Measurements from ENCODE around the gene MZB1. TPM values are rescaled to one million over a fixed set of nuclear protein-coding genes. Genes with fewer than 3 reads are reported as not detected.
A peak's percentile ranks its signal among the peaks of the same experiment; 100 is the strongest.

MZB1 gene
- 0.42 TPM for polyA plus RNA-seq (2012; ENCODE audit: insufficient read depth, insufficient read length, low read depth)

GRCh38 chr5:139389701-139390638 lies at the start of gene MZB1:
TSS of gene MZB1 (minus strand) at chr5:139389913. CDS start at chr5:139389856, 57 bp downstream.
- H3K36me3 ChIP-seq: no peaks in the 10 kb centered on the region
- no peak for DNase-seq
- TF ChIP-seq, protein P1, sequence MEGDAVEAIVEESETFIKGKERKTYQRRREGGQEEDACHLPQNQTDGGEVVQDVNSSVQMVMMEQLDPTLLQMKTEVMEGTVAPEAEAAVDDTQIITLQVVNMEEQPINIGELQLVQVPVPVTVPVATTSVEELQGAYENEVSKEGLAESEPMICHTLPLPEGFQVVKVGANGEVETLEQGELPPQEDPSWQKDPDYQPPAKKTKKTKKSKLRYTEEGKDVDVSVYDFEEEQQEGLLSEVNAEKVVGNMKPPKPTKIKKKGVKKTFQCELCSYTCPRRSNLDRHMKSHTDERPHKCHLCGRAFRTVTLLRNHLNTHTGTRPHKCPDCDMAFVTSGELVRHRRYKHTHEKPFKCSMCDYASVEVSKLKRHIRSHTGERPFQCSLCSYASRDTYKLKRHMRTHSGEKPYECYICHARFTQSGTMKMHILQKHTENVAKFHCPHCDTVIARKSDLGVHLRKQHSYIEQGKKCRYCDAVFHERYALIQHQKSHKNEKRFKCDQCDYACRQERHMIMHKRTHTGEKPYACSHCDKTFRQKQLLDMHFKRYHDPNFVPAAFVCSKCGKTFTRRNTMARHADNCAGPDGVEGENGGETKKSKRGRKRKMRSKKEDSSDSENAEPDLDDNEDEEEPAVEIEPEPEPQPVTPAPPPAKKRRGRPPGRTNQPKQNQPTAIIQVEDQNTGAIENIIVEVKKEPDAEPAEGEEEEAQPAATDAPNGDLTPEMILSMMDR (IDR thresholded peaks at IDR 0.05; ENCODE audit: low read depth, low read length): no peak
- no peaks in the 10 kb centered on the region for H3K9me3 ChIP-seq
- H3K4me1 ChIP-seq: peaks cover 8% of the 10 kb centered on the region
- no peak within 1 kb of the TSS for H3K4me3 ChIP-seq (ENCODE audit: low read depth, low read length)
- H3K27me3 ChIP-seq: peaks cover 29% of the 10 kb centered on the region

DNA sequence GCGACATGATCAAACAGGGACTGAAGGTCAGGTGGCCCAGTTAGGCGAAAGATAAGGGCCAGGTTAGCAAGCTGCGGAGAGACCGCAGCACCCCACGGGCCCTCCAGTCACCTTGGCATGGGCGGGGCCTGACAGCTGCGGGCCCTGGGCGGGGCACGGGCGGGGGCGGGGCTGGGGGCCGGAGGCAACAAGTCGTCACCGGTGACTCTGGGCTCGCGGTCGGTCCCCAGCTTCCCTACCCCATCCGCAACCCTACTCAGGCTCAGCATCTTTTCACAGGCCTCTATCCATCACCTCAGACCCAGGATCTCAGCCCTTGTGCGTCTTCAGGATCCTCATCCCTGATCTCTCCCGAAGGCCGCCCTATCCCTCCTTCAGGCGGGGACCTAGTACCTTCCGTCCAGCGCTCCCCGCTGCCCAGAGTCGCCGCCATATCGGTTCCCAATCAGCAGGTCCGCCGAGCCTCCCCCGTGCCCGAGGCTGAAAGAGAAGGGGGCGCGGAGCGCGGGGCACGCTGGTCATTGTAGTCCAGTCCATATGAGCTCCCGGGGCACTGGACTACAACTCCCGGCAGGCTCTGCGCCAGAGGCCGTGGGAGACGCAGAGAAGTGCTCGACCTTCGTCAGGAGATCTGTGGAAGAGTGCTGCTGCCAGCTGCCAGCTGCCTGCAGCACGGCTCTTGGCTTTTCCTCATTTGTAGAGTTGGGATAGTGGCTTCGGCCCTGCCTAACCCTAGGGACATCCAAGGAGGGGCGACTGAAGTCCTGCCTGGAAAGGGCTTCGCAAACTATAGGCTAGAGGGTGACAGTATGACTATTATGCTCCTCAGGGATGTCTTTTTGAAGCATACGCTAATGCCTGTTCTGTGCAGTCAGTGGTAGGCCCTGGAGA lies 49.5 kb upstream of the MZB1 start, which contains the start of gene DNAJC18:
DNAJC18 (minus strand) TSS at position 513 of the 891 bp plus-strand sequence; CDS start at position 433, 80 bp downstream.
- TF ChIP-seq, protein P1 (IDR thresholded peaks at IDR 0.05; ENCODE audit: low read depth, low read length): no peak
- H3K9me3 ChIP-seq: no peaks in the 10 kb centered on the region

DNA sequence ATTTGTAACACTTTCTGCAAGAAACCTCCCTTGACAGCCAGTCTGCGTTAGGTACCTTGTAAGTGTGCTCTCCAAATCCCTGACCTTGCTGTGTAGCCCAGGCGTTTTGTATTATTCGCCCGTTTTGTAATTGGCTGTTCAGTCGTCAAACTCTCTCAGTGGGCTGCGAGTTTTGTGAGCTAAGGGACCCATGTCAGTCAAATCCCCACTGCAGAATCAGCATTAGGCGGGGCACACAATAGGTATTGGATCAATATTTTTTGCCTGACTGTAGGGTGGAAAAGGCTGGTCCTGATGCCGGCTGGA lies 48.9 kb upstream of the MZB1 start:
- Histone ChIP-seq H3K4me1 (peaks cover 3% of the 10 kb centered on the region; the same call in 1 of the 2 replicates), H3K27me3 (no peaks in the 10 kb centered on the region), H3K36me3 (peaks cover 2% of the 10 kb centered on the region; the same call in 1 of the 2 replicates), H3K9me3 (no peaks in the 10 kb centered on the region), H3K4me3 (ENCODE audit: low read depth, low read length) (peak overlapping the region; percentile 88)
- DNase-seq: no peak
- TF ChIP-seq, protein P1 (IDR thresholded peaks at IDR 0.05; ENCODE audit: low read depth, low read length): no peak

More for the DNA sequence above, 49.5 kb upstream of the MZB1 start, which contains the start of gene DNAJC18:
- DNase-seq: peak; percentile 97
- Histone ChIP-seq H3K36me3 (no peaks in the 10 kb centered on the region; the same call in 1 of the 2 replicates), H3K4me1 (peaks cover 3% of the 10 kb centered on the region; the same call in 1 of the 2 replicates), H3K27me3 (no peaks in the 10 kb centered on the region), H3K4me3 (ENCODE audit: low read depth, low read length) (peak within 1 kb of the TSS; percentile 88)

GRCh38 chr5:139435676-139436075 lies 46.0 kb upstream of the MZB1 start:
- Histone ChIP-seq H3K9me3 (no peaks in the 10 kb centered on the region), H3K4me3 (ENCODE audit: low read depth, low read length) (no peak overlapping the region), H3K27me3 (no peaks in the 10 kb centered on the region), H3K36me3 (peaks cover 2% of the 10 kb centered on the region; the same call in 1 of the 2 replicates), H3K4me1 (peaks cover 3% of the 10 kb centered on the region; the same call in 1 of the 2 replicates)
- TF ChIP-seq, protein P1 (IDR thresholded peaks at IDR 0.05; ENCODE audit: low read depth, low read length): no peak
- DNase-seq: no peak

GRCh38 chr5:139431706-139432105 lies 42.0 kb upstream of the MZB1 start:
- no peak for DNase-seq
- no peak overlapping the region for H3K4me3 ChIP-seq (ENCODE audit: low read depth, low read length)
- H3K9me3 ChIP-seq: no peaks in the 10 kb centered on the region
- H3K4me1 ChIP-seq: no peaks in the 10 kb centered on the region
- H3K27me3 ChIP-seq: no peaks in the 10 kb centered on the region
- TF ChIP-seq, protein P1 (IDR thresholded peaks at IDR 0.05; ENCODE audit: low read depth, low read length): no peak
- H3K36me3 ChIP-seq: peaks cover 6% of the 10 kb centered on the region; the same call in 1 of the 2 replicates
